Measurements from ENCODE around the gene KBTBD2.

Gene KBTBD2

GRCh38 chr7:32892521-32893206 lies 1.1 kb upstream of the KBTBD2 start:
- 0 out of 2 replicates have a peak, but pooled peaks have one; percentile 22 for TF ChIP-seq ZFX (IDR thresholded peaks at IDR 0.05)
- no peak for TF ChIP-seq CTCF (conservative IDR thresholded peaks at IDR 0.05)
- peak overlapping the region; percentile 90 for H3K27ac ChIP-seq

GRCh38 chr7:32891800-32892520 lies 400 bp upstream of the KBTBD2 start:
- TF ChIP-seq ZFX (IDR thresholded peaks at IDR 0.05) (no peak; the same call in 1 of the 2 replicates), CTCF (conservative IDR thresholded peaks at IDR 0.05) (no peak)
- H3K27ac ChIP-seq: peak overlapping the region; percentile 90

- TF ChIP-seq CTCF (conservative IDR thresholded peaks at IDR 0.05) (no peak), ZFX (IDR thresholded peaks at IDR 0.05) (no peak)
- peak overlapping the region; percentile 90 for H3K27ac ChIP-seq
Observed at GRCh38 chr7:32890793-32891042, 842 bp downstream of the KBTBD2 start.

GRCh38 chr7:32890010-32890792 lies 1.4 kb downstream of the KBTBD2 start:
- H3K27ac ChIP-seq: peak overlapping the region; percentile 90
- TF ChIP-seq ZFX (IDR thresholded peaks at IDR 0.05): no peak
- TF ChIP-seq CTCF (conservative IDR thresholded peaks at IDR 0.05): no peak

- TF ChIP-seq ZFX (IDR thresholded peaks at IDR 0.05) (no peak), CTCF (conservative IDR thresholded peaks at IDR 0.05) (no peak)
- H3K27ac ChIP-seq: no peak overlapping the region
Observed at GRCh38 chr7:32888505-32888904, 3.1 kb downstream of the KBTBD2 start.

- TF ChIP-seq ZFX (IDR thresholded peaks at IDR 0.05): no peak
- TF ChIP-seq CTCF (conservative IDR thresholded peaks at IDR 0.05): no peak
- no peak overlapping the region for H3K27ac ChIP-seq
Observed at GRCh38 chr7:32887395-32887794, 4.2 kb downstream of the KBTBD2 start.
